KMS-11 (cell line): ENCODE data around the gene MFSD6.

Experiments
- H2AFZ ChIP-seq: fragments of 200-600 bp; sonication (generic); 2 replicates; pipeline ENCODE4 v1.6.1; 2016; ENCODE audit warnings: antibody characterized with exemption, mixed run types, low read depth
- H3K27ac ChIP-seq: fragments of 200-600 bp; sonication (generic); 2 replicates; pipeline ENCODE4 v1.6.1; 2016; ENCODE audit warnings: mild to moderate bottlenecking, mixed run types
- H3K27me3 ChIP-seq: fragments of 200-600 bp; sonication (generic); 2 replicates; pipeline ENCODE4 v1.6.1; 2017; ENCODE audit warnings: mild to moderate bottlenecking, low read depth, mixed run types, moderate library complexity; ENCODE audit not compliant: insufficient read depth
- H3K36me3 ChIP-seq: fragments of 200-600 bp; sonication (generic); 2 replicates; pipeline ENCODE4 v1.6.1; 2017; ENCODE audit warnings: mild to moderate bottlenecking, mixed run types; ENCODE audit not compliant: insufficient read depth
- H3K4me1 ChIP-seq: fragments of 200-600 bp; sonication (generic); 2 replicates; pipeline ENCODE4 v1.6.1; 2016; ENCODE audit warnings: mild to moderate bottlenecking, low read depth, mixed run types; ENCODE audit not compliant: poor library complexity, severe bottlenecking
- H3K4me2 ChIP-seq: fragments of 200-600 bp; sonication (generic); 2 replicates; pipeline ENCODE4 v1.7.0; 2016; ENCODE audit warnings: mild to moderate bottlenecking, mixed run types
- H3K4me3 ChIP-seq: fragments of 200-600 bp; sonication (generic); IDR thresholded peaks from 2 replicates; pipeline ENCODE4 v1.6.1; 2017; ENCODE audit warnings: low read depth, low read length, mixed read lengths; ENCODE audit not compliant: insufficient read depth
- H3K79me2 ChIP-seq: fragments of 200-600 bp; sonication (generic); 2 replicates; pipeline ENCODE4 v1.6.1; 2016; ENCODE audit warnings: low read depth, mixed run types; ENCODE audit not compliant: insufficient read depth
- H3K9ac ChIP-seq: fragments of 200-600 bp; sonication (generic); 2 replicates; pipeline ENCODE4 v1.6.1; 2016; ENCODE audit warnings: mild to moderate bottlenecking, mixed run types
- H4K20me1 ChIP-seq: fragments of 200-600 bp; sonication (generic); 2 replicates; pipeline ENCODE4 v1.6.1; 2016; ENCODE audit warnings: mild to moderate bottlenecking, mixed run types; ENCODE audit not compliant: insufficient read depth
- TF ChIP-seq, protein P1 (sequence below): fragments of 200-600 bp; sonication (generic); conservative IDR thresholded peaks from 2 replicates; pipeline ENCODE4 v1.6.1; 2017; ENCODE audit warnings: low read depth, mild to moderate bottlenecking, antibody characterized with exemption, low read length, moderate library complexity, mixed read lengths

Gene MFSD6

DNA sequence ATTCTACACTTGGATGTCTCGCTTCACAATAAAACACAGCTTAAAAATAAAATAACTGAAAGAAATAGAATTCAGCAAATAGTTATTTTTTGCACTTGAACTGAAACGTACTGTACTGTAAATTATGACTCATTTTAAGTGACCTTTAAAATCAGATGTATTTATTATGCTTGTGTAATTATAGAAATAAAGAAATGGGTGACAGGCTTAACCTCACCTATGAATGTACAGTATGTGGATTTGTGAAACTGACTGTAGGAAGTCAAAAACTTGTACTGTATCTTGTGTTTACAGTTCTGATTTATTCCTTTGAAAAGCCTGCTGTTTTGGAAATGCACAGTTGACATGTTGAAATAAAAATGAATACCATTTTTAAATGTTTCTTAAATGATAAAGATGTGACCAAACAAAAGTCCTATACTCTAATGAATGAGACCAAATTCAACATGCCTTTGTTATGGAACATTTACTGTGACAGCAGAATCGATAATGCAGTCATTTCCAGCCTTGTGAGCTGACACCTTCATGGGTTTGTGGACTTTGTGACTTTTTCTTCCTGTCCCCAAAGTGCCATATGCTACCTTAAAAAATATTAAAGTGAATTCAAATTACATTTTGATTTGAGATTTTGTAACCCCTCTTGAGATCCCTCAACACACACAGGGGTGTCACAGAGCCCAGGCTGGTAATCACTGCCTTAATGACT is 93.7 kb downstream of the MFSD6 start:
- H3K4me3 ChIP-seq = no peak overlapping the region
- no peaks in the 10 kb centered on the region for H4K20me1 ChIP-seq
- H3K4me2 ChIP-seq = no peak overlapping the region
- no peak overlapping the region for H3K27ac ChIP-seq
- H3K4me1 ChIP-seq = no peaks in the 10 kb centered on the region
- H3K9ac ChIP-seq = no peak overlapping the region
- TF ChIP-seq, protein P1, sequence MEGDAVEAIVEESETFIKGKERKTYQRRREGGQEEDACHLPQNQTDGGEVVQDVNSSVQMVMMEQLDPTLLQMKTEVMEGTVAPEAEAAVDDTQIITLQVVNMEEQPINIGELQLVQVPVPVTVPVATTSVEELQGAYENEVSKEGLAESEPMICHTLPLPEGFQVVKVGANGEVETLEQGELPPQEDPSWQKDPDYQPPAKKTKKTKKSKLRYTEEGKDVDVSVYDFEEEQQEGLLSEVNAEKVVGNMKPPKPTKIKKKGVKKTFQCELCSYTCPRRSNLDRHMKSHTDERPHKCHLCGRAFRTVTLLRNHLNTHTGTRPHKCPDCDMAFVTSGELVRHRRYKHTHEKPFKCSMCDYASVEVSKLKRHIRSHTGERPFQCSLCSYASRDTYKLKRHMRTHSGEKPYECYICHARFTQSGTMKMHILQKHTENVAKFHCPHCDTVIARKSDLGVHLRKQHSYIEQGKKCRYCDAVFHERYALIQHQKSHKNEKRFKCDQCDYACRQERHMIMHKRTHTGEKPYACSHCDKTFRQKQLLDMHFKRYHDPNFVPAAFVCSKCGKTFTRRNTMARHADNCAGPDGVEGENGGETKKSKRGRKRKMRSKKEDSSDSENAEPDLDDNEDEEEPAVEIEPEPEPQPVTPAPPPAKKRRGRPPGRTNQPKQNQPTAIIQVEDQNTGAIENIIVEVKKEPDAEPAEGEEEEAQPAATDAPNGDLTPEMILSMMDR = no peak
- H2AFZ ChIP-seq = no peak overlapping the region
- no peaks in the 10 kb centered on the region for H3K36me3 ChIP-seq
- no peaks in the 10 kb centered on the region for H3K27me3 ChIP-seq
- H3K79me2 ChIP-seq = no peaks in the 10 kb centered on the region

DNA sequence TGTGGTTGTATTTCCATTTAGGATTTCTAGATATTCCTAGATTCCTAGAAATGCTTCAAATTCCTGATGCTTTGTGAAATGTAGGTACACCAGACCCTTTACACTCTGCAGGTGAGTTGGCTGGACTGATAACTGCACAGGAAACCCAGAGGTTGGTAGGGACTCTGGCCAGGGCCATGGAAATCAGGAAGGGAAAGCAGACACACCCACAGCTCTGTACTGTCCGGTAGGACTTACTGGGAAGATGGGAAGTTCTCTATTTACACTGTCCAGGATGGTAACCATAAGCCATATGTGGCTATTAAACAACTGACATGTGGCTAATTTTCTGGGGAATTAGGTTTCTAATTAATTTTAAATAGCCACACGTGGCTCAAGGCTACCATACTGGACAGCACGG is 94.9 kb downstream of the MFSD6 start:
- TF ChIP-seq, protein P1 = no peak
- Histone ChIP-seq H3K27me3 (no peaks in the 10 kb centered on the region), H3K36me3 (no peaks in the 10 kb centered on the region)

DNA sequence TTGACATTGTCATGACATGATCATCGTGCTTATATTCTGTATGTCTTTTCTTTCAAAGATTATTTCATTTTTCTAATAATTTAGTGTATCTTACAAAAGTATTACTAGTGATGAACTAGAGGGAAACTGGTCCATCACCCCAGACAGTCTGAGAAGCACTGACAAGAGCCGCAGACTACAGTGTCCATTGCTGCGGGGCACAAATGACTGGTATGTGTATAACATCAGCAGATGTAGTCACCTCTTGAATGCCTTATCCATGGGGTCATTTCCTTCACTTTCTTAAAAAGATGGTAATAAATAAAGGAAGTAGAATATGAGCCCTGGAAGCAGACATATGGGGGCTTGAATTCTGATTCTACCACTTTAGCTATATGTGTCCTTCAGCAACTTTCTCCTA is 96.8 kb downstream of the MFSD6 start:
- no peaks in the 10 kb centered on the region for H4K20me1 ChIP-seq
- H3K79me2 ChIP-seq = no peaks in the 10 kb centered on the region
- no peak overlapping the region for H3K9ac ChIP-seq
- no peak overlapping the region for H3K27ac ChIP-seq
- no peaks in the 10 kb centered on the region for H3K27me3 ChIP-seq
- H2AFZ ChIP-seq = no peak overlapping the region
- H3K4me2 ChIP-seq = no peak overlapping the region
- H3K4me1 ChIP-seq = no peaks in the 10 kb centered on the region
- H3K4me3 ChIP-seq = no peak overlapping the region
- TF ChIP-seq, protein P1 = no peak
- no peaks in the 10 kb centered on the region for H3K36me3 ChIP-seq

More for the DNA sequence above, 94.9 kb downstream of the MFSD6 start:
- Histone ChIP-seq H4K20me1 (no peaks in the 10 kb centered on the region), H3K4me2 (no peak overlapping the region), H3K27ac (no peak overlapping the region), H3K9ac (no peak overlapping the region), H3K4me1 (no peaks in the 10 kb centered on the region), H3K4me3 (no peak overlapping the region), H3K79me2 (no peaks in the 10 kb centered on the region), H2AFZ (no peak overlapping the region)

DNA sequence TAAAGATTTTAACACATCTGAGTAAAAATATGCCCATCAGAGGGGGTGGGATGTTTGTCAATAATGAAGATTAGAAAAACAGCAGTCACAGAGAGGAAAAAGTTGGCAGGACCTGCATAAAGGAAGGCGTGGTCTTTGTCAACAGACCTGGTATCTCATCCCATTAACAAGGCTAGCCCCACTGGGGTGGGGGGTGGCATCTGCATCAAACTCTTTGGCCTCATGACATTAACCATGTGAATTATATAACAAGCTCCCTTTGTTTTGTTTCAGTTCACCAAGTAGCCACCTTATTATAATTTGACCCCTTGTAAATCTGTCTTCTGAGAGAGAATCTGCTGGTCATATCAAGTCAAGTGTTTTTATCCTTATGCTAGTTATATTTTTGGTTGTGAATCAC is 97.5 kb downstream of the MFSD6 start:
- Histone ChIP-seq H2AFZ (no peak overlapping the region), H3K4me2 (no peak overlapping the region), H3K27ac (no peak overlapping the region), H3K4me1 (no peaks in the 10 kb centered on the region), H3K4me3 (no peak overlapping the region), H3K9ac (no peak overlapping the region), H4K20me1 (no peaks in the 10 kb centered on the region), H3K79me2 (no peaks in the 10 kb centered on the region), H3K36me3 (no peaks in the 10 kb centered on the region), H3K27me3 (no peaks in the 10 kb centered on the region)
- TF ChIP-seq, protein P1 = no peak
